HG02571 (cell line): ENCODE results near the gene ERCC2.
A peak's percentile ranks its signal among the peaks of the same experiment; 100 is the strongest.
"Not testable (repeated sequence)": the region's sequence is repeated elsewhere in the genome, so short reads cannot be mapped to it uniquely, and the experiment has no call there.

ENCODE experiments used
- ATAC-seq: cut with Tn5 transposase; IDR thresholded peaks from one replicate; pipeline ENCODE4 v1.9.1; 2021; ENCODE audit warnings: mild to moderate bottlenecking, moderate library complexity; ENCODE audit not compliant: unreplicated experiment

The ERCC2 gene

GRCh38 chr19:45370410-45371204 lies at the start of gene ERCC2:
ERCC2 (minus strand) TSS chr19:45370573; CDS start chr19:45370540, 33 bp downstream.
- peak; percentile 94 for ATAC-seq

- ATAC-seq = no peak
Observed at GRCh38 chr19:45419895-45420294, 49.5 kb upstream of the ERCC2 start.

GRCh38 chr19:45419396-45419795 lies 49.0 kb upstream of the ERCC2 start:
- ATAC-seq = peak; percentile 40

GRCh38 chr19:45418802-45419201 lies 48.4 kb upstream of the ERCC2 start:
- ATAC-seq = no peak

GRCh38 chr19:45417151-45417550 lies 46.8 kb upstream of the ERCC2 start:
- ATAC-seq = no peak

GRCh38 chr19:45414468-45414867 lies 44.1 kb upstream of the ERCC2 start:
- ATAC-seq = no peak

- no peak for ATAC-seq
Observed at GRCh38 chr19:45413497-45413896, 43.1 kb upstream of the ERCC2 start.

- not testable (repeated sequence) for ATAC-seq
Observed at GRCh38 chr19:45410330-45410729, 40.0 kb upstream of the ERCC2 start.

GRCh38 chr19:45409557-45409920 lies 39.2 kb upstream of the ERCC2 start:
- no peak for ATAC-seq

GRCh38 chr19:45408830-45409556 lies 38.6 kb upstream of the ERCC2 start:
- ATAC-seq = no peak

GRCh38 chr19:45408121-45408520 lies 37.7 kb upstream of the ERCC2 start:
- ATAC-seq = no peak

GRCh38 chr19:45407585-45407984 lies 37.2 kb upstream of the ERCC2 start:
- not testable (repeated sequence) for ATAC-seq

- no peak for ATAC-seq
Observed at GRCh38 chr19:45407091-45407375, 36.7 kb upstream of the ERCC2 start.

- peak; percentile 78 for ATAC-seq
Observed at GRCh38 chr19:45406226-45407090, 36.1 kb upstream of the ERCC2 start, which contains the start of gene POLR1G. POLR1G (plus strand) TSS chr19:45406644; CDS start chr19:45406697, 53 bp downstream.

GRCh38 chr19:45405435-45406225 lies 35.3 kb upstream of the ERCC2 start:
- ATAC-seq = peak; percentile 40

- ATAC-seq = no peak
Observed at GRCh38 chr19:45404557-45405434, 34.4 kb upstream of the ERCC2 start, which contains the start of gene PPP1R13L. PPP1R13L (minus strand) TSS chr19:45405069; CDS start chr19:45398318, 6,751 bp downstream.

- ATAC-seq = no peak
Observed at GRCh38 chr19:45403781-45404556, 33.6 kb upstream of the ERCC2 start.

GRCh38 chr19:45403272-45403671 lies 32.9 kb upstream of the ERCC2 start:
- ATAC-seq = no peak
